ENCODE measurements around the gene CHIT1. TPM values are rescaled to one million over a fixed set of nuclear protein-coding genes. Genes with fewer than 3 reads are reported as not detected.

The CHIT1 gene
- total and polyA plus RNA-seq, 2 experiments from 2014 or later: 0.07 to 0.47 TPM

DNA sequence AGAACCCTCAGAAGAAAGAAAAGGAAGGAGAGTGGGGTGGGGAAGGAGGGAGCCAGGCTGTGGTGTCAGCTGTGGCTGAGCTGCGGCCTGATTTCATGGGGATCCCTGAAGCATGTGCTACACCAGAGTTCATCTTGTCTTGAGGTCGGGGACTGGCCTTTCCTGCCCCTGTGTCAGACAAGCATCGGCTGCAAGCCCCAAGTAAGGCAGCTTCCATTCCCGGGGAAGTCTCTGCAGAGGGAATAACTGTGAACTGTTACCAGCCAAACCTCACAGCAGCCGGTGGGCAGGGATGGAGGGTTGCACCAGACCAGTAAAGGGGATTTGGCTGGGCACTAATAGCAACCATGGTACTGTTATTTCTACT, 40.2 kb upstream of the CHIT1 start:
- no peaks in the 10 kb centered on the region for H4K20me1 ChIP-seq (replicated peaks; ENCODE audit: insufficient read depth)
- H2AFZ ChIP-seq: no peak overlapping the region
- H3K4me1 ChIP-seq (ENCODE audit: insufficient read depth): peaks cover 11% of the 10 kb centered on the region; the same call in 1 of the 2 replicates
- no peak overlapping the region for H3K4me3 Mint-ChIP-seq
- H3K4me2 ChIP-seq: no peak overlapping the region
- no peak overlapping the region for H3K27ac Mint-ChIP-seq
- no peaks in the 10 kb centered on the region; the same call in 1 of the 2 replicates for H3F3A ChIP-seq (replicated peaks; ENCODE audit: low read depth)
- H3K9me2 ChIP-seq (ENCODE audit: insufficient read depth): no peaks in the 10 kb centered on the region
- H3K4me3 ChIP-seq: no peak overlapping the region
- H3K4me1 Mint-ChIP-seq: peaks cover 14% of the 10 kb centered on the region; the same call in 2 of the 3 replicates
- H3K27ac ChIP-seq (ENCODE audit: low read depth): no peak overlapping the region
- DNase-seq (ENCODE audit: low spot score): no peak
- ATAC-seq: no peak
- H3K79me2 ChIP-seq (replicated peaks; ENCODE audit: insufficient read depth): no peaks in the 10 kb centered on the region
- H3K27me3 ChIP-seq (ENCODE audit: insufficient read depth): peaks cover 29% of the 10 kb centered on the region
- TF ChIP-seq POLR2AphosphoS5 (IDR thresholded peaks at IDR 0.05; ENCODE audit: low read depth) (no peak), NANOG (IDR thresholded peaks at IDR 0.05; ENCODE audit: borderline replicate concordance) (no peak), CREB1 (CRISPR knock-in tag; IDR thresholded peaks at IDR 0.05; ENCODE audit: low read depth) (no peak), ZNF331 (CRISPR knock-in tag; IDR thresholded peaks at IDR 0.05; ENCODE audit: low read depth) (no peak), ETS1 (IDR thresholded peaks at IDR 0.05) (no peak), REST (IDR thresholded peaks at IDR 0.05; ENCODE audit: unreplicated experiment) (no peak), STAT1 (IDR thresholded peaks at IDR 0.05; ENCODE audit: unreplicated experiment) (no peak), ZNF114 (CRISPR knock-in tag; IDR thresholded peaks at IDR 0.05) (no peak), ZNF462 (CRISPR knock-in tag; IDR thresholded peaks at IDR 0.05) (no peak), EZH2 (IDR thresholded peaks at IDR 0.05; ENCODE audit: low read depth, unreplicated experiment) (no peak), JUNB (IDR thresholded peaks at IDR 0.05; ENCODE audit: unreplicated experiment) (no peak), EZH2phosphoT487 (IDR thresholded peaks at IDR 0.05; ENCODE audit: unreplicated experiment) (no peak)
- TF ChIP-seq, protein P1, sequence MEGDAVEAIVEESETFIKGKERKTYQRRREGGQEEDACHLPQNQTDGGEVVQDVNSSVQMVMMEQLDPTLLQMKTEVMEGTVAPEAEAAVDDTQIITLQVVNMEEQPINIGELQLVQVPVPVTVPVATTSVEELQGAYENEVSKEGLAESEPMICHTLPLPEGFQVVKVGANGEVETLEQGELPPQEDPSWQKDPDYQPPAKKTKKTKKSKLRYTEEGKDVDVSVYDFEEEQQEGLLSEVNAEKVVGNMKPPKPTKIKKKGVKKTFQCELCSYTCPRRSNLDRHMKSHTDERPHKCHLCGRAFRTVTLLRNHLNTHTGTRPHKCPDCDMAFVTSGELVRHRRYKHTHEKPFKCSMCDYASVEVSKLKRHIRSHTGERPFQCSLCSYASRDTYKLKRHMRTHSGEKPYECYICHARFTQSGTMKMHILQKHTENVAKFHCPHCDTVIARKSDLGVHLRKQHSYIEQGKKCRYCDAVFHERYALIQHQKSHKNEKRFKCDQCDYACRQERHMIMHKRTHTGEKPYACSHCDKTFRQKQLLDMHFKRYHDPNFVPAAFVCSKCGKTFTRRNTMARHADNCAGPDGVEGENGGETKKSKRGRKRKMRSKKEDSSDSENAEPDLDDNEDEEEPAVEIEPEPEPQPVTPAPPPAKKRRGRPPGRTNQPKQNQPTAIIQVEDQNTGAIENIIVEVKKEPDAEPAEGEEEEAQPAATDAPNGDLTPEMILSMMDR (conservative IDR thresholded peaks at IDR 0.05; ENCODE audit: low read depth in 2 of 2): no peak
- H3K36me3 ChIP-seq (ENCODE audit: insufficient read depth): no peaks in the 10 kb centered on the region
- H3K9me3 Mint-ChIP-seq: no peaks in the 10 kb centered on the region
- peaks cover 12% of the 10 kb centered on the region for H3K27me3 Mint-ChIP-seq (ENCODE audit: insufficient read depth, low read depth, poor library complexity)
- no peaks in the 10 kb centered on the region for H3K36me3 Mint-ChIP-seq (ENCODE audit: low read depth)
